Trophoblast cell (in vitro differentiated cells and primary cell): ENCODE measurements around the gene NFIB.

Experiments used
- DNase-seq, 2 donors: peaks; one replicate each; pipeline ENCODE4 v3.0.0-alpha.2; 2016
- H2AFZ ChIP-seq: 2 replicates; pipeline ENCODE4 v1.6.1; 2013; ENCODE audit warnings: low read length, moderate library complexity, mild to moderate bottlenecking; ENCODE audit not compliant: insufficient read depth, poor library complexity
- H2AK5ac ChIP-seq: 2 replicates; pipeline ENCODE4 v1.6.1; 2013; ENCODE audit warnings: mild to moderate bottlenecking, low read length
- H2BK120ac ChIP-seq: 2 replicates; pipeline ENCODE4 v1.6.1; 2013; ENCODE audit warnings: low read length, mild to moderate bottlenecking, moderate library complexity; ENCODE audit not compliant: insufficient read depth, poor library complexity
- H2BK12ac ChIP-seq: 2 replicates; pipeline ENCODE4 v1.6.1; 2013; ENCODE audit warnings: mild to moderate bottlenecking, low read length, moderate library complexity
- H2BK5ac ChIP-seq: 2 replicates; pipeline ENCODE4 v1.6.1; 2013; ENCODE audit warnings: low read length, low read depth, moderate library complexity, mild to moderate bottlenecking; ENCODE audit not compliant: poor library complexity
- H3K14ac ChIP-seq: 2 replicates; pipeline ENCODE4 v1.6.1; 2013; ENCODE audit warnings: mild to moderate bottlenecking, low read length
- H3K18ac ChIP-seq: 2 replicates; pipeline ENCODE4 v1.6.1; 2013; ENCODE audit warnings: mild to moderate bottlenecking, low read length
- H3K23ac ChIP-seq: 2 replicates; pipeline ENCODE4 v1.6.1; 2013; ENCODE audit warnings: low read length
- H3K27ac ChIP-seq: 2 replicates; pipeline ENCODE4 v1.5.1; 2013; ENCODE audit warnings: low read depth, mild to moderate bottlenecking, inconsistent platforms, low read length, moderate library complexity
- H3K27me3 ChIP-seq: 2 replicates; pipeline ENCODE4 v1.6.1; 2013; ENCODE audit warnings: inconsistent platforms, mild to moderate bottlenecking, low read length, moderate library complexity; ENCODE audit not compliant: insufficient read depth
- H3K36me3 ChIP-seq, 2 experiments: 1 replicate in 1 of 2; 2 replicates in 1 of 2; pipeline ENCODE4 v1.6.1; 2013; ENCODE audit warnings: low read length in 2 of 2, mild to moderate bottlenecking in 2 of 2, moderate library complexity in 1 of 2; ENCODE audit not compliant: insufficient read depth in 2 of 2, control insufficient read depth in 1 of 2
- H3K4ac ChIP-seq: 2 replicates; pipeline ENCODE4 v1.6.1; 2013; ENCODE audit warnings: low read depth, mild to moderate bottlenecking, low read length, moderate library complexity
- H3K4me1 ChIP-seq, 2 experiments: 1 replicate in 1 of 2; 2 replicates in 1 of 2; pipeline ENCODE4 v1.6.1; 2013; ENCODE audit warnings: low read length in 2 of 2, mild to moderate bottlenecking in 2 of 2, moderate library complexity in 1 of 2; ENCODE audit not compliant: insufficient read depth in 2 of 2, control insufficient read depth in 1 of 2
- H3K4me2 ChIP-seq: 2 replicates; pipeline ENCODE4 v1.6.1; 2013; ENCODE audit warnings: inconsistent platforms, mild to moderate bottlenecking, low read length, moderate library complexity
- H3K4me3 ChIP-seq: 2 replicates; pipeline ENCODE4 v1.5.1; 2013; ENCODE audit warnings: mild to moderate bottlenecking, low read depth, low read length, inconsistent platforms
- H3K79me1 ChIP-seq: one replicate; pipeline ENCODE4 v1.6.1; 2013; ENCODE audit warnings: low read length
- H3K79me2 ChIP-seq: 2 replicates; pipeline ENCODE4 v1.6.1; 2013; ENCODE audit warnings: low read length, mild to moderate bottlenecking; ENCODE audit not compliant: control insufficient read depth, insufficient read depth, poor library complexity
- H3K9ac ChIP-seq: 2 replicates; pipeline ENCODE4 v1.6.1; 2013; ENCODE audit warnings: mild to moderate bottlenecking, low read length
- H3K9me3 ChIP-seq: 2 replicates; pipeline ENCODE4 v1.6.1; 2013; ENCODE audit warnings: low read depth, mild to moderate bottlenecking, control low read depth, inconsistent platforms, low read length; ENCODE audit not compliant: insufficient read depth
- H4K12ac ChIP-seq: 2 replicates; pipeline ENCODE4 v1.6.1; 2013; ENCODE audit warnings: low read depth, mild to moderate bottlenecking, low read length, moderate library complexity
- H4K8ac ChIP-seq: 2 replicates; pipeline ENCODE4 v1.6.1; 2013; ENCODE audit warnings: low read depth, mild to moderate bottlenecking, low read length, moderate library complexity
- H4K91ac ChIP-seq: one replicate; pipeline ENCODE4 v1.6.1; 2013; ENCODE audit warnings: low read depth, mild to moderate bottlenecking, low read length, moderate library complexity
- WGBS: extraction: QIAGEN DNeasy Blood & Tissue Kit; methylation state at CpG from one replicate; pipeline ENCODE4 v1.1.7; 2013; ENCODE audit warnings: missing lambda C conversion rate; ENCODE audit not compliant: insufficient read length, insufficient coverage; ENCODE audit errors: extremely low coverage; 5-methylcytosine and 5-hydroxymethylcytosine counted together

NFIB gene

DNA sequence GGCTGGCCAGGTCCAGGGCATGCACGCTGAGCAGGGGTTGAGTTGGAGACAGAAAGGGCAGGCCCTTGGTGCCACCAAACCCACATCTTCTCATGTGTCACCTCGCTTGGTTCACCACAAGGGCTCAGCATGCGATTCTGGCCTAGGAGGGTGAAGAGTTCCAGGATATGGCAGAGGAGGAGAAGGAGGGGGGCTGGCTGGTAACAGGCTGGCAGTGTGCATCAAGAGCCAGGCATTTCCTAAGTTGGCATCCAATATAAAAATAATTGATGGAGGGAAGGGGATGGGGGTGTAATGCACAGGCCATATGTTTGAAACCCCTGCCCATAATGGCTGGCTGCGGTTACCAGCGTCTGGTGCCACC lies 255.6 kb downstream of the NFIB start:
- peaks cover 2% of the 10 kb centered on the region for H3K9me3 ChIP-seq
- no peak overlapping the region for H4K8ac ChIP-seq
- DNase-seq, result no peak
- no peak overlapping the region for H4K91ac ChIP-seq
- no peak overlapping the region for H3K4me2 ChIP-seq
- H3K79me1 ChIP-seq, result no peaks in the 10 kb centered on the region
- no peak overlapping the region for H3K23ac ChIP-seq
- H3K14ac ChIP-seq, result no peak overlapping the region
- no peak overlapping the region for H2BK5ac ChIP-seq
- WGBS, result no CpG with 5 or more reads among the region's 5 CpGs
- H3K4me3 ChIP-seq, result no peak overlapping the region
- H3K79me2 ChIP-seq, result no peaks in the 10 kb centered on the region
- no peak overlapping the region for H3K9ac ChIP-seq
- H3K18ac ChIP-seq, result no peak overlapping the region
- no peaks in the 10 kb centered on the region for H3K27me3 ChIP-seq
- H3K4ac ChIP-seq, result no peak overlapping the region
- no peaks in the 10 kb centered on the region for H3K36me3 ChIP-seq
- H4K12ac ChIP-seq, result no peak overlapping the region
- H2BK120ac ChIP-seq, result no peak overlapping the region
- no peak overlapping the region for H2AK5ac ChIP-seq
- H3K4me1 ChIP-seq, result no peaks in the 10 kb centered on the region
- H3K27ac ChIP-seq, result no peak overlapping the region
- no peak overlapping the region for H2AFZ ChIP-seq
- no peak overlapping the region for H2BK12ac ChIP-seq

DNA sequence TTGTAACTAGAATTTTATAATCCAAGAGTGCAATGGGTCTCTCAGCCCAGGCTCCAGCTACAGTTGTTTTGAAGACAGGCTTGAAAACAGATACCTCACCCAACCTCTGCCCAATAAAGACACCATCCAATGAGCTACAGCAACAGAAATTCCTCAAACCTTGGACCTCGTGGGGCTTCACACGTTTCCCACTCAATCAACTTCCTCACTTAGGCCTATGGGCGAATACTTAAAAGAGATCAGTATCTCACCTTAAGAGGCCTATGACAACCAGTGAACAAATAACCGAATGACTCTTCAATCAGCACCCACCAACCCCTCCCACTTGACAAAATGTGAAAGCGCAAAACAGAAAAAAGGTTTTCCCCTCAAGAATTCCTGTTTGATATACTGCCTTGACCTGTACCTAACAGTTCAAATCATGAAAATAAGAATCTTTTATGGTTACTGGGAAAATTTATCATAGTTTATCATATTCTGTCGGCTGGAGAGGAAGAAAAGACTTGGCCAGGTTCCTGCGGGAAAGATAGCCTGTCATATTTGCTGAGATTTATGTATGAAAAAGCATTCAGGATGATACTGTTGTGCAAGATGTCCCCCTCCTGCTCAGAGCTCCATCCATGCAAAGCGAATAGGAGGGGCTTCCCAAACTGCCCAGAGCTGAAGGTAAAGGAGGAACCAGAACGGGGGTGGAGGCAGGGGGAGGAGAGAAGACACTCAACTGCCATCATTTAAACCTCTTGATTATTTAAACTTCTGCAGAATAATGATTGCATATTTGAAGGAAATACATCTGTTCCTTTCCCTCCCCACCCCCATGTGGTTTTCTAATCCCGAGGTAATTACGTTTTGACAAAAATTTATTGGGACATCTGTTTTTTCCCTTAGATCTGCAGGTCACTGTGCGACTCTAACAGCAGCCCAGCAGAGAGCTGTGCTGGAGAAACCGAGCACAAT lies 256.3 kb downstream of the NFIB start:
- Histone ChIP-seq H3K79me2 (no peaks in the 10 kb centered on the region), H3K27ac (no peak overlapping the region), H2BK12ac (no peak overlapping the region), H3K9ac (no peak overlapping the region), H3K9me3 (peaks cover 2% of the 10 kb centered on the region), H3K4me3 (no peak overlapping the region), H2AFZ (no peak overlapping the region), H3K4me1 (no peaks in the 10 kb centered on the region), H3K14ac (no peak overlapping the region), H3K4me2 (no peak overlapping the region), H3K4ac (no peak overlapping the region), H3K36me3 (no peaks in the 10 kb centered on the region), H2BK5ac (no peak overlapping the region), H4K12ac (no peak overlapping the region), H2AK5ac (no peak overlapping the region), H4K91ac (no peak overlapping the region), H2BK120ac (no peak overlapping the region), H4K8ac (no peak overlapping the region), H3K18ac (no peak overlapping the region), H3K27me3 (no peaks in the 10 kb centered on the region), H3K23ac (no peak overlapping the region), H3K79me1 (no peaks in the 10 kb centered on the region)
- no CpG with 5 or more reads among the region's 13 CpGs for WGBS
- no peak for DNase-seq

DNA sequence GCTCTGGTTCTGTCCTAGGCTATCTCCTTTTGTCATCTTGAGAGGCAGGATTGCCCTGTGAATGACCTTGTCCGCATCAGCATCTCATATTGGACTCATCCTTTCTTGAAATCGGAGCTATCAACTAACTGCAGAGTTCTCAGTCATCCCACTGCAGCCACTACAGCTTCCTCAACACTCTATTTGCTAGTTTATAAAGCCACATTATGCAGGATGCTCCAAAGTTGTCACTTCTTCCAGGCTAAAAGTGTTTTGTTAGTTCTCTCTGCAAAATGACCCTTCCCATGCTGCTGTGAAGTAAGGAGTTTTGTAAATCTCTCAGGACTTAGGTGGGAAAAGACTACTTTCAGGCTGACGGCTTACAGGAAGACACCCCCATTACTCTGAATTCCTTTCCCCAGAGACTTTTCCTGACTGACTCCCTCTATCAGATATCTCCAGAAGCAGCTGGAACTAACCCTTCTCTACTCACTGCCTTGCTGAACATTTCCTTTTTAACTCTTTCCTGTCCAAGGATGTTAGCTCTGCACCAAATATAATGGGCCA lies 257.6 kb downstream of the NFIB start:
- H4K8ac ChIP-seq, result no peak overlapping the region
- H2BK12ac ChIP-seq, result no peak overlapping the region
- no peak overlapping the region for H4K91ac ChIP-seq
- no peak overlapping the region for H2BK5ac ChIP-seq
- H3K9me3 ChIP-seq, result no peaks in the 10 kb centered on the region
- no peak overlapping the region for H2AFZ ChIP-seq
- no peak overlapping the region for H3K4me2 ChIP-seq
- no peak overlapping the region for H3K14ac ChIP-seq
- H3K79me2 ChIP-seq, result no peaks in the 10 kb centered on the region
- no peaks in the 10 kb centered on the region for H3K36me3 ChIP-seq
- no peak overlapping the region for H3K4ac ChIP-seq
- no peak for DNase-seq
- no peak overlapping the region for H2AK5ac ChIP-seq
- no peak overlapping the region for H2BK120ac ChIP-seq
- no peak overlapping the region for H4K12ac ChIP-seq
- H3K23ac ChIP-seq, result no peak overlapping the region
- no peak overlapping the region for H3K27ac ChIP-seq
- H3K9ac ChIP-seq, result no peak overlapping the region
- no peak overlapping the region for H3K18ac ChIP-seq
- no peaks in the 10 kb centered on the region for H3K4me1 ChIP-seq
- WGBS, result no CpG with 5 or more reads among the region's 3 CpGs
- H3K79me1 ChIP-seq, result no peaks in the 10 kb centered on the region
- H3K27me3 ChIP-seq, result no peaks in the 10 kb centered on the region
- no peak overlapping the region for H3K4me3 ChIP-seq

DNA sequence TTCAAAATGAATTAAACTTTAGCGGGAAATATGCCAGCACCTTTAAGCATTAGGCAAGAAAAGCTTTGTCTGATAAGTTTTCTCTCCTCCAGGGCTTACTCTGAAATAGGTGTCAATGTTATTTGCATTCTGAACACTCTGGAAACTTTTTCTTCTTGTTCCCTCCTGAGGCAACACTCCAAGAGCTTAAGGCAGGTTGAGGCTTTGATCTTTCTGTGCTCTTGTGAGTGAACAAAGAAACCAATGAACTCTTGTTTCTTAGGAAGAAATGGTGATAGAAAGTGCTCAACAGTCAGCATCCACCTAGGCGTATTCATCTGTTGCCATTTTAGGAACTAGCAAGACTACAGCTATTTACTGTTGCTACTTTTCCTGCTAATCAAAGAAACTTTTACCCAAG lies 259.8 kb downstream of the NFIB start:
- no peak overlapping the region for H3K4ac ChIP-seq
- H3K9ac ChIP-seq, result no peak overlapping the region
- no peak overlapping the region for H3K4me3 ChIP-seq
- no peak overlapping the region for H3K23ac ChIP-seq
- no peak overlapping the region for H2BK120ac ChIP-seq
- H3K79me2 ChIP-seq, result no peaks in the 10 kb centered on the region
- no peak overlapping the region for H3K14ac ChIP-seq
- H3K4me1 ChIP-seq, result no peaks in the 10 kb centered on the region
- no peak overlapping the region for H2BK12ac ChIP-seq
- no peaks in the 10 kb centered on the region for H3K27me3 ChIP-seq
- H3K18ac ChIP-seq, result no peak overlapping the region
- no CpG with 5 or more reads among the region's 2 CpGs for WGBS
- no peak overlapping the region for H3K27ac ChIP-seq
- no peaks in the 10 kb centered on the region for H3K9me3 ChIP-seq
- no peaks in the 10 kb centered on the region for H3K36me3 ChIP-seq
- no peak overlapping the region for H3K4me2 ChIP-seq
- H4K12ac ChIP-seq, result no peak overlapping the region
- no peak overlapping the region for H4K91ac ChIP-seq
- H2AFZ ChIP-seq, result no peak overlapping the region
- no peaks in the 10 kb centered on the region for H3K79me1 ChIP-seq
- DNase-seq, result no peak
- H2AK5ac ChIP-seq, result no peak overlapping the region
- no peak overlapping the region for H4K8ac ChIP-seq
- H2BK5ac ChIP-seq, result no peak overlapping the region
